ENCODE results near the gene SLC41A1.
A peak's percentile ranks its signal among the peaks of the same experiment; 100 is the strongest.

SLC41A1 gene

DNA sequence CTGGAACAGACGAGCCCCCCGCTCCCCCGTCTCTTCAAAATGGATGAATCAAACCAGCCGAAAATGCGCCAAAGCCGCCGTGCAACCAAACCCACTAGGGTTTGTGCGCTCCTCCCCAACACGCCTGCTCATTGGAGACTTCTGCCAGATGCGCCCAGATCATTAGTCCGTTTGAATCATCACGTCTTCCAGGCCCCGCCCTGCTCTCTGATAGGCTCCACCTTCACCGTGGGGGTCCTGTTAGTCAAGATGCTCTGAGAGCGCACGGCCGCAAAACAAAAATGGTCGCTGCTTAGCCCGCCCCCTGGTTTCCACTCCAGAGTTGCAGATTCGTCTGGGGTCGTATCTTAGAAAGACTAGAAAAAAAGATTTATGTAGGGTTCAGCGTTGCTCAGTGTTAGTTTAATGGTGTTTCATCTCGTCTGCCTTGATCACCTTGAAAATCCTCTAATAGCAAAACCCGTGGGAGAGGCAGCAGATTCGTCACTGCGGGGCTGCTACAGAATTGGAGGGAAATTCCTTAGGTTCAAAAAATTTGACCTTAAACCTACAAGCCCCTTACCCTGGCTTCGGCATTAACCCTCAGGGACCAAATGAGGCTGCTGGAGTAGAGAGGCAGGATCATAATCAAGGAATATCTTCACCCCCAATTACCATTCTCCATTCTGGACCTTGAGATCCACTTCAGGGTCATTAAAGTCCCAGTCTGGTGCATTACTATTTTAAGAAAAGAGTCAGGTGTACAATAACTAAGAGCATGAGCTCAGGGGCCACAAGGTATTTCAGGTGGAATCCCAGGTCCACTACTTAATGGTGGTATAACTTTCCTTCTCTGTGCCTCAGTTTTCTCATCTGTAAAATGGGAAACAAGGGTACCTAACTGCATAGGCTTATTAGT lies 62.6 kb downstream of the SLC41A1 start, which contains the start of gene NUCKS1:
Gene NUCKS1, minus strand, starts transcription at position 45 of the 898 bp plus-strand sequence. CDS start 209 bp downstream, outside the sequence.
- DNase-seq: peak; percentile 96

DNA sequence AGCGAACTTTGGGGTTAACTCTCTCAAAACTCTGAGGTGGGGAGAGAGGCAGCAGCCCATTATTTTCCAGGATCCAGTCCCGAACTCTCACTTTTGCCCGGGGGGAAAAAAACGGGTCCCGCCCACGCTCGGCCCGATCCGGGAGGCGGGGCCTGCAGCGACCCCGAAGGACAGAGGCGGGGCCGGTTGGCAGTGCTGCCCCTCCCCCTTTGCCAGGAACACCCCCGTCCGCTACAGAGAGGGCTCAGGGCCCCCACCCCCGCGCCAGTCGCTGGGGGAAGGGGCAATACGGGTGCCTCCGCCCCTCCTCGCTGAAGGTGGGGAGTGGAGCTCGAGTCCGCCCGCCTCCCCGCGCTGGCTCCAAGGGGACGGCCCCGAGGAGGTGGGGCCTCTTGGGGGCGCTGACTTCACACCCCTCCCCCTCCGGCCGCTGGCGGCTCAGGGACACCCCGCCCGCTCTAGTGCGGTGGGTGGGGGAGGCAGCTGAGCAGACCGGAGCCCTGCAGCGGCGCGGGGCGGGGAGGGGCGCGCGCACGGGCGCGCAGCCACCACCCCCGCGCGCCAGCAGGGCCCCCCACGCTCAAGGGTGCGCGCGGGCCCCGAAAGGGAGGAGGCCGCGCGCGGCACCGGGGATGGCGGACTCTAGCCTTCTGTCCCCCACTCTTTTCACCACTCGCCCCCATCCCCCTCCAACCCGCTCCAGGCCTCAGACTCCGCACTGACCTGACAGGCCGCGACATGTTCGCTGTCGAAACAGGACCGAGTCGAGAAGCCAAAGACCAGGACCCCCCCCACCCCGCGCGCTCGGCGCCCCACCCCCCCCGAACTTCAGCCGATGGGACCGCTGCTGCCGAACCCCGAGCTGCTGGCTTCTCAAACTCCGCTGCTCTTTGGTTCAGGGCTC lies 63.5 kb downstream of the SLC41A1 start:
- peak; percentile 93 for DNase-seq

DNA sequence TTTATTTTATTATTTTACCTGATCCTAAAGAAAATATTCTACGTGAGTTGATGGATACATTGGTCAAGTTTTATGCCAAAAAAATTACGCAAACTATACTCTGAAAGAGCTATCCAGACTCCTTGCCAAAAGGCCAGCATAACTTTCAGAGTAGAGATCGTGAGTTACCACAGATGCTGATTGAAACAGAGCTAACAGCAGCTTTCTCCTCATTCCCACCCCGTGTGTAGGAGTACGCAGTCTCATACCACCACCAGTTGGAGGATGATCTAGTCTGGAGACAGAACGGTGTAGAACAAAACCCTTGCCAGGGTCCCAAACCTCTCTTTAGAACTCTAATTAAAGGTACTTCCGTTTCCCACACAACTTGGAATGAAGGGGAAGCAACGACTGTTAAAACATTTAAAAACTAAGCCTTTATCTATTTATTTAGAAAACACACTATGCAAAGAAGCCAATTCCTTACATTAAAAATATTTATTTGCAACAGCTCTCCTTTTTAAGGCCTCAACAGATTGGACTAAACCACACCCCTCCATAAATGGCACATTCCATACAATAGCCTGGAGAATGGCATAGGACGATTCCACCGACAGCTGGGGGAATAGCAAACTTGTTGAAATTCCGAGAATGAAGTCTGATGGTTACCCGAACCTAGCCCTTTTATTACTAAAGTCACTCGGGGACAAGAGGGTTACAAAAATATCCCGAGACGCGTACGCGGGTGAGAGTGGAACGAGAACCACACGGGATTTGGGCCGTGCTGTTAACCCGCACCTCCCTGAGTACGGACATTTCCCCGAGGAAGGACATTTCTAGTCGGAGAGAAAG lies 64.4 kb downstream of the SLC41A1 start:
- no peak for DNase-seq

DNA sequence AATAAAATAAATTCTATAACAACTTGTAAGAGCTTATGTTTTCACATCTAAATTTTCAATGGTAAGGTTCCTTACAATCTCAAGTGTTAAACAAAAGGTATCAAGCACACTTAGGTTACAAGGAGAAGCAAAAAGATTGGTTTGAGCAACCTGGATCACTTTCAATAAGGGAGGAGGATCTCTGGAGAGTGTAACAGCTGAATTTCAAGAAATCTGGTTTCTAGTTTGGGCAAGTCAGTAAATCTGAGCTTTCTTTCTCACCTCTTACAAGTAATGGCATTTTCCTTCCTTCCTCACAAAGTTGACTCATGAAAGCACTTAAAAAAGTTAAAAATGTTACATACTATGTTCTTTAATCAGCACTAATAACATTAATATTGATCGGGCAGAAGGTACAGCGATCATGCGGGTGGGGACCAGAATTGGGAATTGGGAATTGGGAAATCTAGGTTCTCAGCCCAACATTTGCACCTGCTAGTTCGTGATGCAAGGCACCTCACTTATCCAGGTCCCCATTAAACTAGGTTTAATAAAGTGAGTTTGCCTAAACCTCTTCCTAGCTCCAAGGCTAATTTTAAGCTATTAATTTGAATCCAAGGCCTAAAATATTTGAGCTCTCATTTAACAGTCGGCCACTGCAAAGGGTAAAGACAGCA lies 66.1 kb downstream of the SLC41A1 start:
- DNase-seq: no peak

DNA sequence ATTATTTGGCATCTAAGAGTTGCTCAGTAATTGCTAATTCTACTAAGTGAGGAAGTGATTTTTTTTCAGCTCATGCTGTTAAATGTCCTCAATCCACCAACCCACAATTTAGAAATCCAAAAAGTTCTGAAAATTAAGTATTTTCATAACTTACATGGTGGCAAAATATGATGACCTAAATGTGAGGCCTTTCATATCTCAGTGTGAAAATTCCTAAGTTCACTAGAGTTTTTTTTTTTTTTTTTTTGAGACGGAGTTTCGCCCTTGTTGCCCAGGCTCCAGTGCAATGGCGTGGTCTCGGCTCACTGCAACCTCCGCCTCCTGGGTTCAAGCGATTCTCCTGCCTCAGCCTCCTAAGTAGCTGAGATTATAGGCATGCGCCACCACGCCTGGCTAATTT lies 68.6 kb downstream of the SLC41A1 start:
- no peak for DNase-seq

DNA sequence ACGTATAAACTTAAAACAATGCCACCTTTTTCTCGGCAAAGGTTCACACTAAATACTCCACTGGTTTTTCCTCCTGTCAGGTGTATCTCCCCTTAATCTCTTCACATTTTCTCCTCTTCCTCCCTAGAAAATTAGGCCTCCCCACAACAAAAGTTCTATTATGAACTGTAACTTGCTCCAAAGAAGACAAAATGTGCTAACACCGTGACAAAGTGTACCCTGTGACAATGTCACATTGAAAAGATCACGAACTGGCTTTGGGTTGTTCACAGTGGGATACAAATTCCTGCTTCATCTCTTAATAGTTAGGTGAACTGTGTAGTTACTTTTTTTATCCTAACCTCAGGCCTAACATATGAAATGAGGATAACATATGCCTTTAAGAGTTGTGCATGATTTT lies 69.0 kb downstream of the SLC41A1 start:
- DNase-seq: no peak

DNA sequence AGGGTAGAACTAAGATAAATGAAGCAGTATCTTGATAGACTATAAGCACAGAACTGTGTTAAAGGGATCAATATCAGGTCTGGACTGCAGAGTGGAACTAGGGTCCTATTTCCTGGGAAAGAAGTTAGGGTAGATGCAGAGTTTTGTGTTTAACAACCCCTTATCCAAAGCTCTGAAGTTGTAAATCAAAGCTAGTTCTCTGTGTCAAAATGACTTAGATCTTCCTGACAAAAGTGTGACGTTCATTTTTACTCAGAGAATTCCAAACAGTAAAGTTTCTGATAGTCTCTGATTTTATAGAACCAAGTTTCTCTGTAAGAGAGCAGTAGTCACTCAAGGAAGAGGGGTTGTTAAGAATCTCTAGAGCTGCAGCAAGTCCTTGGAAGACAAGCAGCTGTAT lies 71.3 kb downstream of the SLC41A1 start:
- no peak for DNase-seq

DNA sequence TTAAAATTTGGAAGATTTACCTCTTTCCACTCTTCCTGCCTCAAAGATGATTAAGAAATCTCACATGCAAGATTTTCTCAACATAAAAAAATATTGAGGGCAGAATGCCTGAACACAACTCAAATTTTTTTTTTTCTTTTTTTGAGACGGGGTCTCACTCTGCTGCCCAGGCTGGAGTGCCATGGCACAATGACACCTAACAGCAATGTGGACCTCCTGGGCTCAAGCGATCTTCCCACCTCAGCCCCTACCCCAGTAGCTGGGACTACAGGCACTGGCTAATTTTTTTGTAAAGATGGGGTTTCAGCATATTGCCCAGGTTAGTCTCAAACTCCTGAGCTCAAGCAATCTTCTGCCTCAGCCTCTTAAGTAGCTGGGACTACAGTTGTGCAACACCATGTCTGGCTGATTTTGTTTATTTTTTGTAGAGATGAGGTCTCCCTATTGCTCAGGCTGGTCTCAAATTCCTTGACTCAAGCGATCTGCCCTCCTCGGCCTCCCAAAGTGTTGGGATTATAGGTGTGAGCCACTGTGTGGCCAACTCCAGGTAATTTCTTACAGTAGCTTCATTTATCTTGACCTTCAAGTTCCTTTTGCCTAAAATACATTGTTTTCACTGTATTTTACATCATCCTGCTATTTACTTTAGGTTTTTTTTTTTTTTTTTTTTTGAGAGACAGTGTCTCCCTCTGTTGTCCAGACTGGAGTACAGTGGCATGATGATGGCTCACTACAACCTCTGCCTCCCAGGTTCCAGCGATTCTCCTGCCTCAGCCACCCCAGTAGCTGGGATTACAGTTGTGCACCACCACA lies 73.4 kb downstream of the SLC41A1 start:
- no peak for DNase-seq
